Activated naive CD8-positive, alpha-beta T cell treated with anti-CD3 and anti-CD28 coated beads for 36 hours (primary cell): ENCODE data around the gene ZNF474. TPM values are rescaled to one million over a fixed set of nuclear protein-coding genes. Genes with fewer than 3 reads are reported as not detected.

Experiments used
- DNase-seq: peaks from one replicate; pipeline ENCODE4 v3.0.0; 2021
- H3K27ac Mint-ChIP-seq: one replicate; pipeline ENCODE4 v1.8.0; 2022; ENCODE audit warnings: mild to moderate bottlenecking, moderate library complexity, mixed read lengths
- H3K27me3 Mint-ChIP-seq: one replicate; pipeline ENCODE4 v1.8.0; 2022; ENCODE audit warnings: mild to moderate bottlenecking, mixed read lengths
- H3K36me3 Mint-ChIP-seq: one replicate; pipeline ENCODE4 v1.8.0; 2021; ENCODE audit warnings: mild to moderate bottlenecking, mixed read lengths
- H3K4me1 Mint-ChIP-seq: one replicate; pipeline ENCODE4 v1.8.0; 2021; ENCODE audit warnings: mixed read lengths
- H3K4me3 Mint-ChIP-seq: one replicate; pipeline ENCODE4 v1.8.0; 2022; ENCODE audit warnings: mild to moderate bottlenecking, moderate library complexity, mixed read lengths
- H3K9me3 Mint-ChIP-seq: one replicate; pipeline ENCODE4 v1.8.0; 2022; ENCODE audit warnings: mixed read lengths
- total RNA-seq, 2 experiments: library from RNA; stranded (reverse); gene quantifications; one replicate each; pipeline ENCODE4 v1.2.3, GENCODE V29; 2021

ZNF474 gene
- total RNA-seq, 2 experiments from 2014 or later = 0.28 TPM; not detected in 1

DNA sequence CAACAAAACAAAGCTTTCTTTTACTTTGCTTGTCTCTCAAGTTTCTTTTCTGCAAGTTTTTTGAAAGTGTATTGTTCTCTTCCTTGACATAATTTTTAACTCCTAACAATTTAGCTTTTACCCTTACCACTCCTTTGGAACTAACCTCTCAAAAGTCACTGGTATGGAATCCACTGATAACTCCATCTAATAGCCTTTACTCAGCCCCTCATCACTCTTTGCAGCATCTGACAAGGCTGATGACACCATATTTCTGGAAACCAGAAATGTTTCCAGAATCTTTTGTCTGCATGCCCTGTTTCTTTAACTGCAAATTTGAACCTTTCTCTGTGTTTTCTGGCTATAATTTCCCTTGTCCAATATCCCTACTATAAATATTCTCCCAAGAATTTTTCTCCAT is 46.5 kb downstream of the ZNF474 start:
- Mint-ChIP-seq H3K4me3 (no peak overlapping the region), H3K36me3 (no peaks in the 10 kb centered on the region), H3K9me3 (peaks cover 3% of the 10 kb centered on the region), H3K27ac (no peak overlapping the region), H3K4me1 (peaks cover under 1% of the 10 kb centered on the region), H3K27me3 (no peaks in the 10 kb centered on the region)
- DNase-seq = no peak

DNA sequence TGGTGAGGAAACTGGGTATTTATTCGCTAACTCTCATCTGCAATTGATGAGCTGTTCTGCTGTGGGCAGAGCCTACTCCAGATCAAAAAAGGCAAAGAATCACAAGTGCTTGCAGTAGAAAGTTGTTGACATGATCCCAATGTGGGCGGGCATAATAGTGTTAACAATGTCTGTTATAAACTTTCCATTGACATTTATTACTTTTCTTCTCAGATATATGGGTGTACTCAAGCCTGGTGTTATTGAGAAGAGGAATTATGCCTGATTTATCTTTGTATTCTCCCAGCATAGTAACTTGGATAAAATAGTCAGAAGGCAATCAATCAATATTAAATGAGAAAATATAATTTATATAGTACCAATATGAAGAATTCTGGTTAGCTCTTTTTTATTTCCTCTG is 47.8 kb downstream of the ZNF474 start:
- H3K9me3 Mint-ChIP-seq = peaks cover 3% of the 10 kb centered on the region
- H3K27me3 Mint-ChIP-seq = no peaks in the 10 kb centered on the region
- H3K36me3 Mint-ChIP-seq = no peaks in the 10 kb centered on the region
- no peak overlapping the region for H3K4me3 Mint-ChIP-seq
- H3K27ac Mint-ChIP-seq = no peak overlapping the region
- DNase-seq = no peak
- H3K4me1 Mint-ChIP-seq = peaks cover 5% of the 10 kb centered on the region

DNA sequence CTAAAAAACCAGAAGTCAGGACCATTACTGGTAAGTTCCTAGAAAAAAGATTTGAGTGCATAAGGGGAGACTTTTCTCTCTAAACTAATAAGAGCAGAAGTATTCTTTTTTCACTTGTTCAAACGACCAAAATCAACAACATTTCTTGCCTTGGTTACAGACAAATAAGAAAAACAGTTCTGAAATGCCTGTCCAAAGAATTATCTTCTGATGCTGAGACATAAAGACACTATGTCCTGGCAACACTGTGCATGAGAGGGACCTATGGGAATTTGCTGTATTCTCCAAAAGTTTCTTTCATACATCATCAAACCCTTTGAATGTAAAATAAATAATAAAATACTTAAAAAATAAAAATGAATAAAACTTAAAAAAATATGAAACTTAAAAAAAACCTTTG is 50.4 kb downstream of the ZNF474 start:
- H3K4me3 Mint-ChIP-seq = no peak overlapping the region
- peaks cover 3% of the 10 kb centered on the region for H3K9me3 Mint-ChIP-seq
- peaks cover 14% of the 10 kb centered on the region for H3K27me3 Mint-ChIP-seq
- peaks cover 9% of the 10 kb centered on the region for H3K4me1 Mint-ChIP-seq
- H3K36me3 Mint-ChIP-seq = no peaks in the 10 kb centered on the region
- no peak for DNase-seq
- no peak overlapping the region for H3K27ac Mint-ChIP-seq

DNA sequence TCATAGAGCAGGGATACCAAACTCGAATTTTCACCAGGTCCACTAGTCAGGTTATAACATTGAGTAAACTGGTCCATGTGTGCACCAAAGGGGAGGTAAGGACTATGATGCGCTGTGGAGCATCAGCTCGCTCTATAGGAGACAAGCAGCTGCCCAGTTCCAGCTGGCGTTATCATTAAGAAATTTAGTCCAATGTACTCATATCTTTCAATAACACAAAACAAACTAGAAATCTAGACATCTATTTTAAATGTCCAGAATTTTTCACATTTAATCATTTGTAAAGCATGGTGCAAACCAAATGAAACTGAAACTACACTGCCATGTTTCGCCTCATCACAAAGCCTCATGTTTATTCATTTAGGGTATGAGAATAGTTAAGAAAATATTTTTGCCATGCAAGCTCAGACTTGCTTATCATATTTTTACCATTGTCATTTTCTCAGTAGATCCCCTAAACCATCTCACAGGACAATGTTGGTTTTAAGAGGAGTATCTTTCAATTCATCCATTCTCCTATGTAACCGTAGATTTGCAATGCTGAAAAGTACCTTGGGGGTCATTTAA is 50.9 kb downstream of the ZNF474 start:
- Mint-ChIP-seq H3K27me3 (peaks cover 14% of the 10 kb centered on the region), H3K4me1 (peaks cover 9% of the 10 kb centered on the region), H3K36me3 (no peaks in the 10 kb centered on the region), H3K4me3 (no peak overlapping the region), H3K9me3 (peaks cover 3% of the 10 kb centered on the region), H3K27ac (no peak overlapping the region)
- no peak for DNase-seq

DNA sequence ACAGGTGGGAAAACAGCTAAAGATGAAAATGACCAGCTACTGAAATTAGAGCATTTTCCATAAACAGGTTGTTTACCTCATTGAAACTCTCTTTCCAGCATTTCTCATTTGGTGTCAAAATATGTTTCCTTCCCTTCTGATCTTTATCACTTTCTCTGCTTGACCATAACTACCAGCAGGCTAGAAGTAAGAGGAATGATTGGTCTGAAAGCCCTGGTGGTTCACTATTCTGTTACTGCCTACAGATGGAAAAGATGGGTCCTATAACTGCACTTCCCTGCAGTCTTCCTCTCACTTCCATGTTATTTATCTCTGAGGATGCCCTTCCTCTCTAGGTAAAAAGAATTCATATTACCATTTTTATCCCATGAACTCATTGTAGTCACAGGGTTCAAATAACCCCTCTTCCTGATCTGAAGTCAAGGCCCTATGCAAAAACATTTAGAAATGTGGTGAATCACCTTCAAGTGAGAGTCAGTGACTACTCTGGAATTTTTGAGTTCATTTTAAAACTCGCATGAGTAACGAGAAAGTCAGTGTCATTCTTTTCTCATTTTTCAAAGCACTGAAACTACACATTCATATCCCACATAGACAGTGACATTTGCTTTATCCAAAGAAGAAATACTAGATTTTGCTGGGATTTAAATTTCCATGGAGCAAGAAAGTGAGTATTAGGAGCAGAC is 51.7 kb downstream of the ZNF474 start:
- Mint-ChIP-seq H3K27me3 (peaks cover 15% of the 10 kb centered on the region), H3K4me3 (no peak overlapping the region), H3K9me3 (peaks cover 5% of the 10 kb centered on the region), H3K36me3 (no peaks in the 10 kb centered on the region), H3K27ac (no peak overlapping the region), H3K4me1 (peaks cover 9% of the 10 kb centered on the region)
- no peak for DNase-seq

DNA sequence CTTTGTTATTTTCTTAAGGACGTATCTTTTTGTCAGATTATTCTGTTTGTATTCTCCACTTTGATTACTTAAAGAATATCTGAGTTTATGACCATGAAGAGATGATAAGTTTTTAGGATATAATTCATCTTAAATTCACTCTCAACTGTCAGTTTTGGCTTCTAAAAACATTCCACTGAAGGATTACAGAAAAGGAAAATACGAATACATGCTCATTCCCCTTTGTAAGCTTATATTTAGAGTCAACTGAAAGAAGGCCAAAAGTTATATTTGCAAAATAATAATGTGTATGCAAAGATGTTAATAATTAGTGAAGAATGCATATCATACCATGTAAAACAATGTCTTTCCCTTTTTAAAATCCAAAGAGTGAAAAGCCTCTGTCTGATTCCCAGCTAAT is 52.5 kb downstream of the ZNF474 start:
- DNase-seq = no peak
- peaks cover 9% of the 10 kb centered on the region for H3K4me1 Mint-ChIP-seq
- peaks cover 5% of the 10 kb centered on the region for H3K9me3 Mint-ChIP-seq
- no peak overlapping the region for H3K27ac Mint-ChIP-seq
- no peak overlapping the region for H3K4me3 Mint-ChIP-seq
- peaks cover 19% of the 10 kb centered on the region for H3K27me3 Mint-ChIP-seq
- H3K36me3 Mint-ChIP-seq = no peaks in the 10 kb centered on the region

DNA sequence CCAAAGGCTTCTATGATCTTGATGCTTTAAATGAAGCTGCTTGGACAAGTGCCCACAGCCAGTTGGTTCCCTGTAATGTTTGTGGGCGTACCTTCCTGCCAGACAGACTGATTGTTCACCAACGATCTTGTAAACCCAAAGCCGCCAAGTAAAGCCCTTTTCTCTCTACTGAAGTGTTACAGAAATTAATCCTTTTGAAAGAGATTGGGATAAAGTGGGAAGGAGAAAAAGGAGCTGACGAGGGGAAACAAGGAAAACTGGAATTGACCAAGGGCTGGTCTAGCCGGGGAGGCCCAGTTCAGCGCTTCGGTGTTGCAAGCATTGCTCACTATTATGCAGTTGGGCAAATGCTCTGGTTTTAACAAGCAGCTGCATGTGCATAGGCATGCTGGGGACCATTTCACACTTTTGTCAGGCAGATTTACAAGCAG is 53.2 kb downstream of the ZNF474 start:
- no peak for DNase-seq
- Mint-ChIP-seq H3K27ac (no peak overlapping the region), H3K36me3 (no peaks in the 10 kb centered on the region), H3K9me3 (peaks cover 5% of the 10 kb centered on the region), H3K4me1 (peaks cover 9% of the 10 kb centered on the region), H3K4me3 (no peak overlapping the region), H3K27me3 (peaks cover 19% of the 10 kb centered on the region)

DNA sequence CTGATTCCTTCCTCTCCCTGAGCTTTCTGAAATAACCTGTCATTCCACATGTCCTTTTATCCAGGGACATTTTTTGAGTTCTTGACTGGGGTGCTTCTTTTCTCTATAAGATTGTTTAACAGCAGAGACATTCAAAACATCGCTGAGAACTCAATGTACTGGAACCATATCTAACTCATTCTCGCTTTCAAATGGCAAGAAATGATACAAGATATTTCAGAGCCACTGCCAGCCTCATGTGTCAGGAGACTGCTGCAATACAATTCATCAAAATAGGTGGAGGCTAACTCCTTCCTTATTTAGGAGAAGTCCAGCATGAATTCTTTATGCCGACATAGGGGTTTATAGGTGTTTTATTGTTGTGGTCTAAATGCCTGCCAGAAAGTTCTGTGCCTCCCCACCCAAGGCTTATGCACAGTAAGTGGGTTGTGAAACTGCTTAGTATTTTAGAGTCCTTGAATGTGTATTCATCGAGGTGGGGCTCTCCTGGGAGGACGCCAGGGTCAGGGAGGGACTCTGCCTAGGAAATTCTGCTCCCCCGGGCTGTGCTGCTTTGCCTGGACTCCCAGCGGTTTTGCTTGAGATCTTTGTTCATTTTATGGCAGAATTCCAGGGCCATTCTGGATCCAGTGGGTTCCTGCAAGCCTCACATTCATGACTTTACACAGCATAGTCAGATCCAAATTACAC is 53.9 kb downstream of the ZNF474 start:
- peaks cover 23% of the 10 kb centered on the region for H3K27me3 Mint-ChIP-seq
- DNase-seq = no peak
- no peak overlapping the region for H3K27ac Mint-ChIP-seq
- peaks cover 9% of the 10 kb centered on the region for H3K4me1 Mint-ChIP-seq
- no peak overlapping the region for H3K4me3 Mint-ChIP-seq
- H3K36me3 Mint-ChIP-seq = no peaks in the 10 kb centered on the region
- H3K9me3 Mint-ChIP-seq = peaks cover 5% of the 10 kb centered on the region

DNA sequence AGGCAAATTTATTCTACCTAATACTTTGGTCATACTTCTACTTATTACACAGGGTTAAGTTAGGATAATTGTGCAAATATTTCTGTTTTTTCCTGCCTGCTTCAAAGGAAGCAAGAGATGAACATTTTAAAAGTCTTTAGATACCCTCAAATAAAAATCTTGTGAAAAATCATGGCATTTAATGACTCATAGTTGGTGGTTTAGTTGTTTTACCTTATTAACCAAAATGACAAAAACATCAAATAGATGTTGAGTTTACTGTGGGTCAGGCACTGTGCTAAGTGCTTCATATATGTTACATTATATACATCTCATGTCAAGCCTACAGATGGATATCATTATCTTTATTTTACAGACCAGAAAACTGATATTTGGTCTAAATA is 54.4 kb downstream of the ZNF474 start:
- H3K4me3 Mint-ChIP-seq = no peak overlapping the region
- no peaks in the 10 kb centered on the region for H3K36me3 Mint-ChIP-seq
- no peak overlapping the region for H3K27ac Mint-ChIP-seq
- DNase-seq = no peak
- peaks cover 26% of the 10 kb centered on the region for H3K27me3 Mint-ChIP-seq
- H3K4me1 Mint-ChIP-seq = peaks cover 9% of the 10 kb centered on the region
- H3K9me3 Mint-ChIP-seq = peaks cover 3% of the 10 kb centered on the region

DNA sequence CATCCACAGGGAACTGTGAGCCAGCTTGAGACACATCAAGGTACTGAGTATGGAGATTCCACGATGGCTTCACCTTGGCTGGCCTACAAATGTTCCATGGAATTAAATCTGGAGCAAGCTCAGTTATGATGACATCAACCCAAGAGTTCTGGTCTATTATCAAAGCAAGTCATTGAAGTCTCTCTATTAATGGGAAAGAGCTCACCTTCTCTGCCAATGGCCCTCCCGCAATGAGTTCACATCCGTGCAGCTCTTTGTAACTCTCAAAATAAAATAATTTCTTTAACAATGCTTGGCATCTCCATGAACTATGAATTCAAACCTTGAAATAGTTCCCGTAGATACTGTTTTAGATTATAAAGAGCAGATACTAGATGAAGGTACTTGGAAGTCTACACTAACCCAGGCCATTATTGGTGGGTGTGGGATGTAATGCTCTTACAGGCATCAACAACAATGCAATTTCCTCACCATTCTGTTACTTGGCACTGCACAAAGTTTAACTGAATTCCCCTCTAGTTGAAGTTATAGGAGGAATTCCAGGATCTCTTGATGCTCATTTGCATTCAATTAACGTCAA is 55.4 kb downstream of the ZNF474 start:
- no peak overlapping the region for H3K27ac Mint-ChIP-seq
- H3K27me3 Mint-ChIP-seq = peaks cover 30% of the 10 kb centered on the region
- no peaks in the 10 kb centered on the region for H3K36me3 Mint-ChIP-seq
- DNase-seq = no peak
- peaks cover 9% of the 10 kb centered on the region for H3K4me1 Mint-ChIP-seq
- no peak overlapping the region for H3K4me3 Mint-ChIP-seq
- peaks cover 2% of the 10 kb centered on the region for H3K9me3 Mint-ChIP-seq

DNA sequence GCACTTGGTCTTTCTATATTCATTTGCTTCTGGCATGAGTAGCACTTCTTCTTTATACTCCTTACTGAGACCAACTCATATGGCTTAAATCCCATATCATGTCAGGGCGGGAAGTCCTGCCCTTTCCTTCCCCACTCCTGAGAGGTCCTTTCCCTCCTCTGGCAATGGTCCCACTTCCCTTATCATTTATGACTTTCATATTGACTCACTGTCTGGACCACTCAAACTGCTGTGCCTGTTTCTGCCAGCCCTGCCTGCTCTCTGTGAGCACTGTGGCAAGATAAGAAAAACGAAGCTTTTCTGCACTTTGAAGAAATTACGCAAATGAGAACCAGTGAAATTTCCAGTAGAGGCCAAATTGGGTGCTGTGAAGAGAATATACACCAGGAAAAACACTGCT is 58.1 kb downstream of the ZNF474 start:
- Mint-ChIP-seq H3K9me3 (peaks cover 2% of the 10 kb centered on the region), H3K4me1 (peaks cover 1% of the 10 kb centered on the region), H3K27me3 (peaks cover 46% of the 10 kb centered on the region), H3K27ac (no peak overlapping the region), H3K4me3 (no peak overlapping the region), H3K36me3 (no peaks in the 10 kb centered on the region)
- no peak for DNase-seq

DNA sequence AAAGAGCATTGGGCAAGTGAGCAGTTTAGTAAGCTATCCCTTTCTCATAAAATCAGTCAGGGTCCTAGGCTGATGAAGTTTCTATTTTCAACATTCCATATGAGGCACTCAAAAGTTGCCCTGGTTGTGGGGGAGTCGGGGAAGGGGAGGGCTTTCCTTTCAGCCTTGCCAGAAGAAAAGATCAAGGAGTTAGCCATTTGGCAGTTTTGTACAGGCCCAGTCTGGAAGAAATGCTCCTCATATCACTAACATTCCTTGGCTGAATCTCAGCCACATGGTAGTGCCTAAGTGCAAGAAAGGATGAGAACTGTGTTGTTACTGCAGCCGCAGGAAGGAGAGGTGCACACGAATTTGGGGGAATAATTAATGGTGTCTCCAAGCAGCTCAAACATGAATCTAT is 60.8 kb downstream of the ZNF474 start:
- DNase-seq = no peak
- Mint-ChIP-seq H3K27ac (no peak overlapping the region), H3K36me3 (no peaks in the 10 kb centered on the region), H3K27me3 (peaks cover 43% of the 10 kb centered on the region), H3K9me3 (peaks cover 2% of the 10 kb centered on the region), H3K4me3 (no peak overlapping the region), H3K4me1 (no peaks in the 10 kb centered on the region)

DNA sequence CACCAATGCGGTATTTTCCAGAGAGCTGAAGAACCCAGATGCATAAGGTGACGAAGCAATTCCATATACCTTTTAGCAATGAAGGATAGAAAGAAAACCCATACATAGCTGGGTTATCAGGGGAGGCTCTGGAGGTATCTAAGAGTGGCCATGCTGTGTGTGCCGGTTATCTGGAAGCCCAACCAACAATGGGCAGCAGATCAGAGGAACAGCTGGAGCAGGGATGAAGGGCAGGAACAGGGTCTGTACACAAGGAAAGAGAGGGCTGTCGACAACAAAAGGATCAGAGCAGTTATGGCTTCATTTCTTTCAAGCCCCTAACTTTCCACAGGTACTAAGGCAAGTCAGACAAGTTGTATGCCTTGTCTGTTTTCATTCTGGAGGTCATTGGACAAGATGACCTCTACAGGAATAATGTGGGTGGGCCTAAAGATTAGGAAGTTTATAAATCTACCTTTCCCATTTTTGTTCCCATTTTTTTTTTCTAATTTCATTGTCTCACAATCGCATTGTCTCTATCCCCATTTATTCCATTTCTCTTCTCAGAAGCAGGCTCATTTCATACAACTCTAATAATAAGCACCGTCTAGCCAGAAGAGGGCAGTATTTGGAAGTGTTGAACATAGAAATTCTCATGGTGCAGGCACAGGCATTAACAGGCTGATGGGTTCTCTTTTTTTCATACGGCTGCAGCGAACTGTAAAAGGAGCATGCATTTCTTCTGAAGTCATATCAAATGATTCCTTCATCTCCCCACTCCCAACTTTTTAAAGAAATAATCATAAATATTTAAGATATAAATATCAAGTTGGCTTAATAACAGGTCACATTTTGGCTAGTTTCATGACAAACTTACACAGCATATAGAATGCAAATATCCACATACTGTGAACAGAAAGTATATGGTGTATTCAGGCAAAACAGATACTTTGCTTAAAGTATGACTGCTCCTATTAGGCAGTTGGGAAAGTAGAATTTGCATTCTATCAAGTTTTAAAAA is 63.5 kb downstream of the ZNF474 start:
- Mint-ChIP-seq H3K4me3 (no peak overlapping the region), H3K4me1 (no peaks in the 10 kb centered on the region), H3K36me3 (no peaks in the 10 kb centered on the region), H3K27ac (no peak overlapping the region), H3K9me3 (no peaks in the 10 kb centered on the region), H3K27me3 (peaks cover 39% of the 10 kb centered on the region)
- DNase-seq = no peak

DNA sequence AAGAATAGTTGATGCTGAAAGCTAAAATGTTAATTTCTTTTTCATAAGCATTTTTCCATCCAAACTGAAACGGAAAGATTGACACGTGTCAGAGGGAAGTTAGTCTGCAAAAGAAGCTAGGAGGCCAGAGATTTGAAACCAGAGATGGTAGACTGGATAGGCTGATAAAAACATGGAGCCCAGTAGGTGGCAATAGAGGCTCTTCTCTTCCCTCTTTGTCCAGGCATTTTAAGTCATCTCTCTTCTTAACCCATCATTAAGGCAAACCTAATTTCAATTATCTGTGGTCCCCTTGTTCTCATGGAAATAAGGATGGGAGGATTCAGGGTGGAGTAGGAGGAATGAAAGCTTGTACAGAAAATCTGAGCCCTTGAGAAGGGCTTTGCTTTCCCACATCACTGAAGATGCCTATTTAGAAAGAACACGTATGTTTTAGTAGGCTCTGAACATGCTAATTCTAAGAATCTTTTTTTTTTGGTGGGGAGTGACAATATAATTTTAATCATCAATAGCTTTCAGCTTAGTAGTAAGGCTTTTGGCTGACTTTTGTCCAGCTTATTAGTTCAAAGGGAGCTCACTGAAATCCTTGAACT is 66.6 kb downstream of the ZNF474 start:
- Mint-ChIP-seq H3K36me3 (no peaks in the 10 kb centered on the region), H3K9me3 (no peaks in the 10 kb centered on the region), H3K4me1 (no peaks in the 10 kb centered on the region), H3K4me3 (no peak overlapping the region), H3K27ac (no peak overlapping the region), H3K27me3 (peaks cover 23% of the 10 kb centered on the region)
- no peak for DNase-seq
